ENCODE measurements around the gene SMIM20.

Gene SMIM20

DNA sequence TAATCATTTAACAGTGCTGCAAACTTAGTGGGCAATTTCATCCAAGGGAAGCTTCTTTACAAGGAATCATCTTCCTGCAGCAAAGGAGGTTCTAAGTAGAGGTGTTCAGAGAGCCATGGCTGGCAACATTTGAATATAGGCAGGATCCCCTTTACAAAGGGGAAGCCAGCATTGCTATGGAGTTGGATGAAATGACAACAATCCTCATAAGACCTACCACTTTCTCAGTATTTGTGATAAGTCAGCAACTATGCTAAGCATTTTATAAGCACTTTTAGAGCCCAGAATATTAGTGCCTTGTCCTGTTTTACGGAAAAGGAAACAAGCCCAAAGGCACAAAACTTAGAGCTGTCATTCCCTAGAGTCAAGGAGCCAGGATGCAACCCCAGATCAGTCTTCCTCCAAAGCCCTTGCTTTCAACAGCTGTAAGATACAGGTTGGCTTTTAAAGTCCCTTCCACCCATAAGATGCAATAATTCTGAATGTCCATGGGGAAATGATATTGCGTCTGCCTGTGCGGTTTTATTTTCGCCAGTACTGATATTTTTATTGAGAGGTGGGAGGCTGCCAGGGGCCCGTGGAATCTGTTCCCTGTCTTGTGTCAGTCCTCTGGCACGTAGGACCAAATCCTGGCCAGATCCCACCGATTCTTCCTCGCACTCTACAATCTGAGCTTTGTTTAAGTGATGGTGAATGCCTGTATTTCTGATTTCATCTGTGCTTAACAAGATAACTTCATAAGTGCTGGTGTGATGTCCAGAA, 59.1 kb downstream of the SMIM20 start:
- Histone ChIP-seq H3K9me3 (ENCODE audit: insufficient read depth, low read length, severe bottlenecking) (no peaks in the 10 kb centered on the region), H2AFZ (ENCODE audit: low read depth, low read length) (no peak overlapping the region), H3K4me2 (ENCODE audit: insufficient read depth, low read length) (no peak overlapping the region), H3K27ac (ENCODE audit: low read length) (no peak overlapping the region), H3K4me3 (ENCODE audit: low read depth in 1 of 2, low read length in 2 of 2) (no peak overlapping the region), H3K9ac (ENCODE audit: low read depth, low read length) (no peak overlapping the region), H3K4me1 (ENCODE audit: insufficient read depth, low read length) (no peaks in the 10 kb centered on the region), H3K27me3 (ENCODE audit: insufficient read depth, low read length, poor library complexity) (no peaks in the 10 kb centered on the region), H3K79me2 (ENCODE audit: insufficient read depth, low read length) (no peaks in the 10 kb centered on the region), H4K20me1 (ENCODE audit: insufficient read depth, low read length) (no peaks in the 10 kb centered on the region), H3K36me3 (ENCODE audit: insufficient read depth, low read length) (no peaks in the 10 kb centered on the region)
- TF ChIP-seq CTCF (IDR thresholded peaks at IDR 0.05; ENCODE audit: borderline replicate concordance, extremely low read depth, low read length, poor library complexity, severe bottlenecking), result no peak
- TF ChIP-seq EZH2 (IDR thresholded peaks at IDR 0.05; ENCODE audit: borderline replicate concordance, low read depth, low read length, severe bottlenecking), result no peak
- DNase-seq, result no peak
- ATAC-seq (ENCODE audit: insufficient read depth, low read depth), result no peak

DNA sequence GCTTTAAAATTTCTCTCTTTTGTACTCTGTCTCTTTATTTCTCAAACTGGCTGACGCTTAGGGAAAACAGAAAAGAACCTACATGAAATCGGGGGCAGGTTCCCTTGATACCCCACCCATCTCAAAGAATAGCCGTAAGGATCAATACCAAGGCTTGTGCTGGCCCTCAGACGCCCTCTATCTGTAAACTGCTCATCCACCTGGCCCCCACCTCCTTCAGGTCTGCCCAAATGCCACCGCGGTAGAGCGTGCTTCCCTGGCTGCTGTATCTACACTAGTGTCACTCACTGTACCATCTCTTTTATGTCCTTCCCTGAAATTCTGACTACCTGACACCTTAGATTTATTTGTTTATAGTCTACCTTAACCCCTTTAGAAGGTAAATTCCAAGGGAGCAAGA, 62.8 kb downstream of the SMIM20 start:
- Histone ChIP-seq H3K9me3 (ENCODE audit: insufficient read depth, low read length, severe bottlenecking) (no peaks in the 10 kb centered on the region), H3K9ac (ENCODE audit: low read depth, low read length) (no peak overlapping the region), H3K4me2 (ENCODE audit: insufficient read depth, low read length) (no peak overlapping the region), H4K20me1 (ENCODE audit: insufficient read depth, low read length) (no peaks in the 10 kb centered on the region), H3K36me3 (ENCODE audit: insufficient read depth, low read length) (no peaks in the 10 kb centered on the region), H2AFZ (ENCODE audit: low read depth, low read length) (no peak overlapping the region), H3K4me3 (ENCODE audit: low read depth in 1 of 2, low read length in 2 of 2) (no peak overlapping the region), H3K79me2 (ENCODE audit: insufficient read depth, low read length) (no peaks in the 10 kb centered on the region), H3K4me1 (ENCODE audit: insufficient read depth, low read length) (no peaks in the 10 kb centered on the region), H3K27ac (ENCODE audit: low read length) (no peak overlapping the region), H3K27me3 (ENCODE audit: insufficient read depth, low read length, poor library complexity) (no peaks in the 10 kb centered on the region)
- no peak for DNase-seq
- ATAC-seq (ENCODE audit: insufficient read depth, low read depth), result no peak
- TF ChIP-seq EZH2 (IDR thresholded peaks at IDR 0.05; ENCODE audit: borderline replicate concordance, low read depth, low read length, severe bottlenecking), result no peak
- TF ChIP-seq CTCF (IDR thresholded peaks at IDR 0.05; ENCODE audit: borderline replicate concordance, extremely low read depth, low read length, poor library complexity, severe bottlenecking), result no peak

- ATAC-seq (ENCODE audit: insufficient read depth, low read depth), result no peak
- no peak overlapping the region for H3K4me3 ChIP-seq (ENCODE audit: low read depth in 1 of 2, low read length in 2 of 2)
- H3K27ac ChIP-seq (ENCODE audit: low read length), result no peak overlapping the region
- no peaks in the 10 kb centered on the region for H3K9me3 ChIP-seq (ENCODE audit: insufficient read depth, low read length, severe bottlenecking)
- no peaks in the 10 kb centered on the region for H3K36me3 ChIP-seq (ENCODE audit: insufficient read depth, low read length)
- H3K27me3 ChIP-seq (ENCODE audit: insufficient read depth, low read length, poor library complexity), result no peaks in the 10 kb centered on the region
- no peaks in the 10 kb centered on the region for H4K20me1 ChIP-seq (ENCODE audit: insufficient read depth, low read length)
- H3K4me2 ChIP-seq (ENCODE audit: insufficient read depth, low read length), result no peak overlapping the region
- no peaks in the 10 kb centered on the region for H3K79me2 ChIP-seq (ENCODE audit: insufficient read depth, low read length)
- DNase-seq, result no peak
- H2AFZ ChIP-seq (ENCODE audit: low read depth, low read length), result no peak overlapping the region
- no peaks in the 10 kb centered on the region for H3K4me1 ChIP-seq (ENCODE audit: insufficient read depth, low read length)
- H3K9ac ChIP-seq (ENCODE audit: low read depth, low read length), result no peak overlapping the region
- TF ChIP-seq CTCF (IDR thresholded peaks at IDR 0.05; ENCODE audit: borderline replicate concordance, extremely low read depth, low read length, poor library complexity, severe bottlenecking), result no peak
- TF ChIP-seq EZH2 (IDR thresholded peaks at IDR 0.05; ENCODE audit: borderline replicate concordance, low read depth, low read length, severe bottlenecking), result no peak
These were observed 63.6 kb downstream of the SMIM20 start for GRCh38 chr4:25977397-25978170.
